GM23248 (cell line): ENCODE results near the gene ARHGEF7. TPM values are rescaled to one million over a fixed set of nuclear protein-coding genes. Genes with fewer than 3 reads are reported as not detected.

Experiments used
- DNase-seq: peaks from one replicate; pipeline ENCODE4 v3.0.0-alpha.2; 2015
- H2AFZ ChIP-seq: fragments of 200-600 bp; sonication (generic); 2 replicates; pipeline ENCODE4 v1.6.1; 2016; ENCODE audit warnings: antibody characterized with exemption
- H3F3A ChIP-seq: fragments of 200-600 bp; sonication (generic); 2 replicates; pipeline ENCODE4 v1.6.1; 2016; ENCODE audit warnings: mild to moderate bottlenecking, antibody characterized with exemption, mixed run types; ENCODE audit not compliant: insufficient read depth
- H3K27ac ChIP-seq: fragments of 200-600 bp; sonication (generic); 2 replicates; pipeline ENCODE4 v1.5.1; 2016; ENCODE audit warnings: mild to moderate bottlenecking
- H3K27me3 ChIP-seq: fragments of 200-600 bp; sonication (generic); replicated peaks from 2 replicates; pipeline ENCODE4 v1.6.1; 2016; ENCODE audit warnings: mild to moderate bottlenecking; ENCODE audit not compliant: insufficient read depth
- H3K36me3 ChIP-seq: fragments of 200-600 bp; sonication (generic); 2 replicates; pipeline ENCODE4 v1.6.1; 2016; ENCODE audit warnings: low read depth, mild to moderate bottlenecking
- H3K4me1 ChIP-seq: fragments of 200-600 bp; sonication (generic); 2 replicates; pipeline ENCODE4 v1.6.1; 2016; ENCODE audit warnings: mild to moderate bottlenecking; ENCODE audit not compliant: insufficient read depth
- H3K4me2 ChIP-seq: fragments of 200-600 bp; sonication (generic); one replicate; pipeline ENCODE4 v1.6.1; 2016; ENCODE audit warnings: mild to moderate bottlenecking; ENCODE audit not compliant: unreplicated experiment
- H3K4me3 ChIP-seq: fragments of 200-600 bp; sonication (generic); 2 replicates; pipeline ENCODE4 v1.5.1; 2016; ENCODE audit warnings: mild to moderate bottlenecking
- H3K79me2 ChIP-seq: fragments of 200-600 bp; sonication (generic); 2 replicates; pipeline ENCODE4 v1.6.1; 2016; ENCODE audit warnings: mild to moderate bottlenecking; ENCODE audit not compliant: insufficient read depth
- H3K9ac ChIP-seq: fragments of 200-600 bp; sonication (generic); 2 replicates; pipeline ENCODE4 v1.6.1; 2016; ENCODE audit warnings: mild to moderate bottlenecking
- H3K9me2 ChIP-seq: fragments of 200-600 bp; sonication (generic); 2 replicates; pipeline ENCODE4 v1.6.1; 2016; ENCODE audit warnings: mixed run types, mild to moderate bottlenecking, moderate library complexity; ENCODE audit not compliant: insufficient read depth
- H3K9me3 ChIP-seq: fragments of 200-600 bp; sonication (generic); one replicate; pipeline ENCODE4 v1.6.1; 2017; ENCODE audit warnings: low read depth
- H4K20me1 ChIP-seq: fragments of 200-600 bp; sonication (generic); 2 replicates; pipeline ENCODE4 v1.6.0; 2016; ENCODE audit not compliant: insufficient read depth
- EZH2 ChIP-seq: fragments of 200-600 bp; sonication (generic); IDR thresholded peaks from 2 replicates; pipeline ENCODE4 v1.6.1; 2018; ENCODE audit warnings: antibody characterized with exemption, mild to moderate bottlenecking; ENCODE audit not compliant: insufficient read depth, poor library complexity, severe bottlenecking
- EZH2phosphoT487 ChIP-seq: fragments of 200-600 bp; sonication (generic); IDR thresholded peaks from 2 replicates; pipeline ENCODE4 v1.6.1; 2018; ENCODE audit warnings: antibody characterized with exemption, moderate library complexity, mild to moderate bottlenecking, low read depth; ENCODE audit not compliant: insufficient read depth
- WGBS, 2 experiments: methylation state at CpG; one replicate each; pipeline ENCODE4 v1.1.6; 2015 to 2017; ENCODE audit warnings: low lambda C conversion rate in 2 of 2, low coverage in 1 of 2; ENCODE audit errors: missing lambda C conversion rate in 2 of 2; 5-methylcytosine and 5-hydroxymethylcytosine counted together
- in situ Hi-C: fragments of 300-500 bp; cut with MboI; formaldehyde crosslinking; loops from 2 replicates; pipeline ENCODE4 v1.15.0; 2020
- polyA plus RNA-seq: library from polyadenylated mRNA; unstranded; fragments of >200 nt; fragmentation: Nextera tagmentation; extraction: Ambion mirVana; gene quantifications from 2 replicates; pipeline ENCODE4 v1.2.1, GENCODE V29; 2016
- total RNA-seq: library from RNA; depleted of rRNA; stranded (reverse); fragments of >200 nt; shearing (Covaris generic); gene quantifications from 2 replicates; pipeline ENCODE4 v1.2.3, GENCODE V29; 2014

The ARHGEF7 gene
- total and polyA plus RNA-seq, 2 experiments from 2014 or later, result 19.0 to 23.0 TPM

DNA sequence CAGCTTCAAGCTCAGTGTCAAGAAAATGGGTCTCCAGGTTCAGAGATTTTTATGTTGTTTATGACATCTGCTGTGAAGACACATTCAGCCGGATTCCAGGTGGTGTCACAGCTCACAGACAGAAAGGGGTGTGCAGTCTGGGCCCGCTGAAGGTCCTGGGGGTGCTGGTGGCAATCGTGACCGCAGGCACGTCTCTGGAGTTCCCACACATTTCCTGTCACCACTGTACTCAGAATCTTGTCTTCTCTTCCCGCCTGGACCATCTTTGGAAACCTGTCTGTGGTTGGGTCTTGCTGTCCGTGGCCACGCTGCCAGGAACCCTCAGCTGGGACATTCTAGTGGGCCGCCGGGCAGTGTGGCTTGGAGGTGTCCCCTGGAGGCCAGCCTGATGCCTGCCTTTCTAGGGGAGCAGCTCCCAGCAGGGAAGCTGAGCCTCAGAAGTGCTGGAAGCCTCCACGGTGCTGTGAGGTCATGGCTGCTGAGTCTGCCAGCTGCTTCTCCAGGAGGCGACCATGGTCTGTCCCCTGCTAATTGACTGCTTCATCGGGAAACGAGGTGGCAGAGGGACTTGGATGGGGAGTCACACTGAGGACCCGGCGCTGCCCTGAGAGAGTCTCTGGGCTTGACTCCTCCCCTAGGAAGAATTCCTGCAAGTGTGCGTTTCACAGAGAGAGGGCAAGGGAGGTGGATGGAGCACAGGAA lies 209.0 kb downstream of the ARHGEF7 start:
- Histone ChIP-seq H3K4me1 (no peaks in the 10 kb centered on the region), H3K4me3 (no peak overlapping the region), H3K27ac (no peak overlapping the region), H3K9ac (no peak overlapping the region), H3K4me2 (no peak overlapping the region), H3K79me2 (no peaks in the 10 kb centered on the region), H3K36me3 (no peaks in the 10 kb centered on the region), H2AFZ (no peak overlapping the region), H3K9me2 (no peaks in the 10 kb centered on the region), H3K27me3 (no peaks in the 10 kb centered on the region), H3F3A (no peaks in the 10 kb centered on the region), H3K9me3 (no peaks in the 10 kb centered on the region), H4K20me1 (no peaks in the 10 kb centered on the region)
- WGBS, 2 experiments, result 50 to 52% methylated on average over 17 of the region's 17 CpGs
- TF ChIP-seq EZH2phosphoT487 (no peak), EZH2 (no peak)
- peak; percentile 30 for DNase-seq
- in situ Hi-C loops, result no loop called here

DNA sequence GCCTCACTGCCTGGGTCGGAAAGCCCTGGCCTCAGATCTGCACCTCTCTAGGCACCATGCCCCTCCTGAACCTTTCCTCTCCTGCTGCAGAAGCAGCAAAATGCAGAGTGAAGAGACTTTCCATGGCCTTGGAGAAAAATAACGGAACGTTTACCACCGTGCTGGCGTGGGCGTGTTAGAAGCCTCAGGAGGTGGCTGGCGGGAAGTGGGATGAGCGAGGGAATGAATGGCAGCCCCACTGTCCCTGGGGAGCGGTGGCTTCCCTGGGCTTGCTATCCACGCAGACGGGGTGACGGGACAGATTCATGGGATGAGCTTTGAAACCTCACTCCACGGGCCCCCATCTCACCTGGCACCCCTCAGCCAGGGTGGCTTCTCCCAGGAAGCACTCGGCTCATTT lies 209.6 kb downstream of the ARHGEF7 start:
- Histone ChIP-seq H3K36me3 (no peaks in the 10 kb centered on the region), H3K79me2 (no peaks in the 10 kb centered on the region), H2AFZ (no peak overlapping the region), H3K27ac (no peak overlapping the region), H4K20me1 (no peaks in the 10 kb centered on the region), H3F3A (no peaks in the 10 kb centered on the region), H3K9me3 (no peaks in the 10 kb centered on the region), H3K27me3 (no peaks in the 10 kb centered on the region; the same call in 1 of the 2 replicates), H3K4me2 (no peak overlapping the region), H3K9ac (no peak overlapping the region), H3K9me2 (no peaks in the 10 kb centered on the region), H3K4me3 (no peak overlapping the region), H3K4me1 (no peaks in the 10 kb centered on the region)
- WGBS, 2 experiments, result 73 to 77% methylated on average over 11 to 14 of the region's 14 CpGs
- in situ Hi-C loops, result no loop called here
- no peak for TF ChIP-seq EZH2
- TF ChIP-seq EZH2phosphoT487, result no peak
- DNase-seq, result no peak

DNA sequence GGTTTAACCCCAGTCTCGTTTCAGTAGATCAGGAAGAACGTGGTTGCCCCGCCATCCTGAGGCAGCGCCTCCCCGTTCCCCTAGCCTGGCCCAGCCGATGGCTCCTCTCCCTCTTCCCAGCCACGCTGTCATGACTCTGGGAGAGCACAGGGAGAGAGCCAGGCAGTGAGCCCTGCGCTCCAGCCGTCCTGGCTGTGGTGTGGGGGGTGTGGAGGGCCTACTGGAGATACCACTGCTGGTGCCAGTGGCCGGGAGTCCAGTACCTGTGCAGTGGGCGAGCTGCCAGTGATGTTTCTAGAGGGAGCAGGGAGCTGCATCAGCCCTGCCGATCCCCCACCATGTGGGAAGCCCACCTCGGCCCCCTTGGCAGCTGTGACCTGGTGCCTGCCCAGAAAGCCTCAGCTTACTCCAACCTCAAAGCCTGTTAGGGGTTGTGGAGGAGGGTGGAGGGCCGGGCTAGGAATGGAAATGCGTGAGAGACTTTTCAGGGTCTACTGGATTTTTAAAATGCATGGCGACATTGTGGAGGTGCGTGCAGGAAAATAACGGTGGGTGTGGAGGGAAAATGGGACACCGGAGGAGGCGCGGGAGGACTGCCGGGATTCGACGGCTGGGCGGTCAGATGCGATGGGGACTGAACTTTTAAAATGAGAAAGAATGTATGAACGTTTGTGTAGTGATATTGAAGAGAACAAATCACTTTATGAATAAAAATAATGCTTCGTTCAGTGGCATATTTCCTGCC lies 210.2 kb downstream of the ARHGEF7 start:
- no peak overlapping the region for H3K27ac ChIP-seq
- H2AFZ ChIP-seq, result no peak overlapping the region
- no peak overlapping the region for H3K4me3 ChIP-seq
- no peaks in the 10 kb centered on the region for H3F3A ChIP-seq
- no peaks in the 10 kb centered on the region for H3K9me3 ChIP-seq
- H3K36me3 ChIP-seq, result no peaks in the 10 kb centered on the region
- no peak overlapping the region for H3K9ac ChIP-seq
- no peaks in the 10 kb centered on the region for H3K9me2 ChIP-seq
- no peak overlapping the region for H3K4me2 ChIP-seq
- in situ Hi-C loops, result no loop called here
- no peaks in the 10 kb centered on the region for H3K79me2 ChIP-seq
- no peaks in the 10 kb centered on the region for H4K20me1 ChIP-seq
- TF ChIP-seq EZH2, result no peak
- no peak for TF ChIP-seq EZH2phosphoT487
- WGBS, 2 experiments, result 70 to 74% methylated on average over 21 to 28 of the region's 28 CpGs
- no peaks in the 10 kb centered on the region for H3K4me1 ChIP-seq
- no peaks in the 10 kb centered on the region; the same call in 1 of the 2 replicates for H3K27me3 ChIP-seq
- DNase-seq, result no peak

GRCh38 chr13:111325941-111326620 lies 211.0 kb downstream of the ARHGEF7 start:
- no peak overlapping the region for H2AFZ ChIP-seq
- no peak overlapping the region for H3K4me3 ChIP-seq
- TF ChIP-seq EZH2, result no peak
- no peak for TF ChIP-seq EZH2phosphoT487
- H3K9me3 ChIP-seq, result no peaks in the 10 kb centered on the region
- DNase-seq, result no peak
- H3K4me1 ChIP-seq, result no peaks in the 10 kb centered on the region
- no peaks in the 10 kb centered on the region for H3K9me2 ChIP-seq
- 75 to 84% methylated on average over 14 to 37 of the region's 37 CpGs for WGBS, 2 experiments
- H3K79me2 ChIP-seq, result no peaks in the 10 kb centered on the region
- no peaks in the 10 kb centered on the region for H4K20me1 ChIP-seq
- no peaks in the 10 kb centered on the region for H3F3A ChIP-seq
- H3K4me2 ChIP-seq, result no peak overlapping the region
- no peaks in the 10 kb centered on the region; the same call in 1 of the 2 replicates for H3K27me3 ChIP-seq
- no peak overlapping the region for H3K9ac ChIP-seq
- no peaks in the 10 kb centered on the region for H3K36me3 ChIP-seq
- no peak overlapping the region for H3K27ac ChIP-seq
- in situ Hi-C loops, result no loop called here
